ENCODE results near the gene HIRA. TPM values are rescaled to one million over a fixed set of nuclear protein-coding genes. Genes with fewer than 3 reads are reported as not detected.

Gene HIRA
- 19.8 and 40.2 TPM in 2 replicates for total RNA-seq

GRCh38 chr22:19431649-19432132, at the start of gene HIRA:
TSS of gene HIRA (minus strand) at chr22:19431733. CDS start at chr22:19431476, 257 bp downstream.

GRCh38 chr22:19479355-19480172, 48.0 kb upstream of the HIRA start, which contains the start of gene CDC45:
TSS of gene CDC45 (plus strand) at chr22:19479920. CDS start at chr22:19479969, 49 bp downstream.

GRCh38 chr22:19478901-19479354, 47.4 kb upstream of the HIRA start, which contains the start of gene UFD1:
TSS of gene UFD1 (minus strand) at chr22:19479193. CDS start at chr22:19479085, 108 bp downstream.

GRCh38 chr22:19447330-19448075, 16.0 kb upstream of the HIRA start, which contains the start of gene C22orf39:
TSS of gene C22orf39 (minus strand) at chr22:19447711. CDS start at chr22:19447688, 23 bp downstream.

GRCh38 chr22:19432133-19432851, 759 bp upstream of the HIRA start, which contains the start of gene MRPL40:
TSS of gene MRPL40 (plus strand) at chr22:19432545. CDS start at chr22:19432555, 10 bp downstream.

GRCh38 chr22:19291580-19292457, 139.7 kb downstream of the HIRA start, which contains the start of gene CLTCL1:
TSS of gene CLTCL1 (minus strand) at chr22:19291719. CDS start at chr22:19291641, 78 bp downstream.

Other genes starting within 250 kb of the HIRA start
- 8.5 and 26.9 TPM in 2 replicates for gene CLTCL1, start 140.0 kb downstream of the HIRA start, total RNA-seq
- 46.2 and 56.7 TPM in 2 replicates for gene MRPL40, start 812 bp upstream of the HIRA start, total RNA-seq
- gene C22orf39, start 16.0 kb upstream of the HIRA start, total RNA-seq: 23.9 and 24.7 TPM in 2 replicates
- 62.5 and 76.9 TPM in 2 replicates for gene UFD1, start 47.5 kb upstream of the HIRA start, total RNA-seq
- gene CDC45, start 48.2 kb upstream of the HIRA start, total RNA-seq: 0.21 and 0.68 TPM in 2 replicates
- gene CLDN5, start 92.7 kb upstream of the HIRA start, total RNA-seq: 1.0 TPM in 1 of 2 replicates, not detected in the other

All from nasal cavity respiratory epithelium epithelial cell of viscerocranial mucosa (primary cell).